HG03558 (cell line): Measurements from ENCODE around the gene NLRP3.
"Not testable (repeated sequence)": the region's sequence is repeated elsewhere in the genome, so short reads cannot be mapped to it uniquely, and the experiment has no call there.

Experiments used
- ATAC-seq: cut with Tn5 transposase; IDR thresholded peaks from one replicate; pipeline ENCODE4 v1.9.1; 2021; ENCODE audit warnings: moderate number of reproducible peaks; ENCODE audit not compliant: unreplicated experiment; ENCODE audit errors: extremely low read depth

Gene NLRP3

GRCh38 chr1:247390116-247390791 lies 25.7 kb upstream of the NLRP3 start:
- peak; percentile 99 for ATAC-seq

GRCh38 chr1:247390996-247391395 lies 25.0 kb upstream of the NLRP3 start:
- ATAC-seq, result no peak

GRCh38 chr1:247392088-247392487 lies 23.9 kb upstream of the NLRP3 start:
- ATAC-seq, result no peak

GRCh38 chr1:247395075-247395474 lies 20.9 kb upstream of the NLRP3 start:
- not testable (repeated sequence) for ATAC-seq

- no peak for ATAC-seq
These were observed 15.3 kb upstream of the NLRP3 start for GRCh38 chr1:247400685-247401084.

- no peak for ATAC-seq
These were observed 14.5 kb upstream of the NLRP3 start for GRCh38 chr1:247401310-247402119.

GRCh38 chr1:247402120-247402675 lies 13.8 kb upstream of the NLRP3 start:
- ATAC-seq, result no peak

GRCh38 chr1:247406014-247406656 lies 9.8 kb upstream of the NLRP3 start:
- ATAC-seq, result no peak

- peak; percentile 64 for ATAC-seq
These were observed 8.8 kb upstream of the NLRP3 start for GRCh38 chr1:247407180-247407616.

GRCh38 chr1:247408100-247408499 lies 7.9 kb upstream of the NLRP3 start:
- ATAC-seq, result no peak

GRCh38 chr1:247409869-247410544 lies 6.0 kb upstream of the NLRP3 start:
- ATAC-seq, result peak; percentile 83

- no peak for ATAC-seq
These were observed 4.2 kb upstream of the NLRP3 start for GRCh38 chr1:247411621-247412327.

- ATAC-seq, result no peak
These were observed 1.9 kb downstream of the NLRP3 start for GRCh38 chr1:247417831-247418230.

- no peak for ATAC-seq
These were observed 3.4 kb downstream of the NLRP3 start for GRCh38 chr1:247419336-247419735.

GRCh38 chr1:247421074-247421473 lies 5.1 kb downstream of the NLRP3 start:
- ATAC-seq, result no peak

GRCh38 chr1:247429496-247429895 lies 13.5 kb downstream of the NLRP3 start:
- no peak for ATAC-seq

- no peak for ATAC-seq
These were observed 14.5 kb downstream of the NLRP3 start for GRCh38 chr1:247430434-247430833.

GRCh38 chr1:247431643-247432042 lies 15.7 kb downstream of the NLRP3 start:
- no peak for ATAC-seq

GRCh38 chr1:247434005-247434404 lies 18.0 kb downstream of the NLRP3 start:
- ATAC-seq, result no peak
